Ureter (tissue), 1 donor: ENCODE data around the gene PPP1R12B. TPM values are rescaled to one million over a fixed set of nuclear protein-coding genes. Genes with fewer than 3 reads are reported as not detected.
"Not testable (repeated sequence)": the region's sequence is repeated elsewhere in the genome, so short reads cannot be mapped to it uniquely, and the experiment has no call there.

Source experiments
- DNase-seq: peaks from one replicate; pipeline ENCODE4 v3.0.0-alpha.2; 2020; ENCODE audit warnings: low spot score
- total RNA-seq: library from RNA; stranded (reverse); gene quantifications from one replicate; pipeline ENCODE4 v1.2.4, GENCODE V29; 2023
- donor health status: DM: yes; HTN: yes; CAD: no.

The PPP1R12B gene
- total RNA-seq, 1 donor from 2014 or later: 207 TPM

GRCh38 chr1:202605515-202605914, 257.0 kb downstream of the PPP1R12B start:
- DNase-seq: no peak

DNA sequence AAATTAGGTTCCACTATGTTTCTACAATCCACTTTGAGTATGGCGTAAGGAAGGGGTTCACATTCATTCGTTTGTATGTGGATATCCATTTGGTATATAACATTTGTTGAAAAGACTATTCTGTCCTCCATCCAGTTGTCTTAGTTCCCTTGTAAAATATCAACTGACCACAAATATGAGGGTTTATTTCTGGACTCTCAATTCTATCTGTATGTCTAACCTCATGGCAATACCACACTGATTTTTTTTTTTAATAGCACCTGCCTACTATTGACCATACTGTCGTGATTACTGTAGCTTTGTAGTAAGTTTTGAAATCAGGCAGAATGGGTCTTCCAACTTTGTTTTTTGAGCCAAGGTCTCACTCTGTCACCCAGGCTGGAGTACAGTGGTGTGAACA, 263.5 kb downstream of the PPP1R12B start:
- not testable (repeated sequence) for DNase-seq

GRCh38 chr1:202613571-202613970, 265.1 kb downstream of the PPP1R12B start:
- no peak for DNase-seq

- DNase-seq: not testable (repeated sequence)
Observed at GRCh38 chr1:202614363-202615207, 266.1 kb downstream of the PPP1R12B start.

GRCh38 chr1:202615208-202615500, 266.7 kb downstream of the PPP1R12B start:
- not testable (repeated sequence) for DNase-seq

- no peak for DNase-seq
Observed at GRCh38 chr1:202615501-202616354, 267.2 kb downstream of the PPP1R12B start.

GRCh38 chr1:202616355-202616915, 267.9 kb downstream of the PPP1R12B start:
- DNase-seq: no peak

GRCh38 chr1:202619012-202619411, 270.5 kb downstream of the PPP1R12B start:
- DNase-seq: not testable (repeated sequence)

DNA sequence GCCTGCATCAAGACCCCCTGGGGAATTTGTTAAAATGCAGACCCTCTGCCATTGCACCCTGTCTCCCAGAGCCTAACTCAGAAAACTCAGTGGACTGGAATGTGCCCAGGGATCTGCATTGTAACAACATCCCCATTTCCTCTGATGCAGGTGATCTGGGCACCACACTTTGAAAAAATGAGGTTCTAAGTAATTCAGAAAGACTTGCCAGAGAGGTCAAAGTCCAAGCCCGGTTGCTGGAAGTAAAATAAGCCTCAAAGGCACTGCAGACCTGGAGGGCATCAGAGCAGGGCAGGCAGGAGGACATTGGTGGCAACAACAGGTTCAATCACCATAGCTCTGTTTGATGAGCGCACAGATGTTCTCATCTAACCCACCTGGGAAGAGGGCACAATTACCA, 271.0 kb downstream of the PPP1R12B start:
- no peak for DNase-seq

- DNase-seq: not testable (repeated sequence)
Observed at GRCh38 chr1:202620036-202620435, 271.5 kb downstream of the PPP1R12B start.

- DNase-seq: no peak
Observed at GRCh38 chr1:202621446-202621845, 272.9 kb downstream of the PPP1R12B start.

DNA sequence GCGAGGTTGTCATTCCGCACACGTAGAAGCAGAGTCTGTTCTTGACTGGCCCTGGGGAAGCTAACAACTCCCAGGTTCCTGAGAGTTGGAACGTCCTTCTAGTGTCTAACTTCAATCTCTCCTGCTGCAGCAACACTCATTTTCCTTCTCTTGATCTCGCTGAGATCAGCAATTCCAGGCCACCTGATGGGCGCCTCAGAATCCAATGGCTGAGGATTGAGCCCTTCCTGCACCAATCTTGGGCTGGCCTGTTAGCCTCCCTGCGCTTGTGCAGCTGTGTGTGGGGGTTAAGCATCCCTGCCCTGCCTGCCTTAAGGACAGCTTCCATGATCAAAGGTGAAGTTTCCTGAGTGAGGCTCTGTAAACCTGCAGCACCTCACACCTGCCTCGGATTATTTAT, 273.9 kb downstream of the PPP1R12B start:
- DNase-seq: no peak

GRCh38 chr1:202623075-202623474, 274.6 kb downstream of the PPP1R12B start:
- no peak for DNase-seq

- DNase-seq: not testable (repeated sequence)
Observed at GRCh38 chr1:202623476-202623875, 275.0 kb downstream of the PPP1R12B start.

GRCh38 chr1:202624088-202624780, 275.7 kb downstream of the PPP1R12B start:
- no peak for DNase-seq

GRCh38 chr1:202624781-202625108, 276.2 kb downstream of the PPP1R12B start:
- no peak for DNase-seq

GRCh38 chr1:202625416-202626360, 277.2 kb downstream of the PPP1R12B start:
- DNase-seq: peak; percentile 76

- not testable (repeated sequence) for DNase-seq
Observed at GRCh38 chr1:202627036-202627435, 278.5 kb downstream of the PPP1R12B start.

DNA sequence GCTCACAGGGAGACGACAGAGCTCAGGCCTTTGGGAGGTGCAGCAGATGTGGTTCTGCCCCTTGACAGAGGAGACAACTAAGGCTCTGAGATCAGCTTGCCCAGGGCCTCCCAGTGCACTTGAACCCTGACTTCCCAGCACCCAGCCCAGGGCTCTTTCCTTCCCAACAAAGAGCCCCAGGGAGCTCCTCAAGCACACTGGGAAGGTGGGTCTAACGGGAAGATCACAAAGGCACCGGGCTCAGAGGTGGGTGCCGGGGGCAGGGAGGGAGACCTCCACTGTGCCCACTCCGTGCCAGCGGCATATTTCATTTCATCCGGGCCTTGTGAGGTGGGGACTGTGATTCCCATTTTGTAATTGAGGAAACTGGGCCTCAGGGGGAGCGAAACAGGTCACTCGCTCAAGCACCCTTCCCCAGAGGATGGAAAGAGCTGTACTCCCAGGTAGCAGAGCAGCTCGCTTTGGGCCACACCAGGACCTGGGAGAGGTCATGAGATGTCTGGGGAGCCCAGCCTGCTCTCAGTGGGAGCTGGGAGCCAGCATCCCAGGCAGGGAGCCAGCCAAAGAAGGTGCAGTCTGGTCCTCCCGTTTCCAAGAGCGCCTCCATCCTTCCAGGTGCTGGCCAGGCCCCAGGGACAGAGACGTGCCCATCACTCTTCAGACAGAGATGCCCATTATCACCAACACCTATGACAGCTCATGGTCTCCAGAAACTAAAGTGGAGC, 279.5 kb downstream of the PPP1R12B start:
- DNase-seq: no peak

GRCh38 chr1:202628646-202629215, 280.2 kb downstream of the PPP1R12B start:
- no peak for DNase-seq
